T47D (cell line): ENCODE measurements around the gene BAX.
"Not testable (repeated sequence)": the region's sequence is repeated elsewhere in the genome, so short reads cannot be mapped to it uniquely, and the experiment has no call there.

ENCODE experiments used
- DNase-seq, 2 experiments: peaks; one replicate each; pipeline versions ENCODE4 v3.0.0 to v3.0.0-alpha.2; 2011 to 2012; ENCODE audit warnings: low read depth in 1 of 2, low spot score in 1 of 2
- JUND ChIP-seq: IDR thresholded peaks from 2 replicates; pipeline ENCODE4 v1.6.1; 2012; ENCODE audit warnings: low read depth
- in situ Hi-C: cut with HindIII; loops from 2 replicates; pipeline ENCODE4 v1.10.0; 2016; ENCODE audit warnings: low sequenced_read_pairs, low pct_unique_long_range_greater_than_20kb

Gene BAX

GRCh38 chr19:48954595-48955307 is at the start of gene BAX:
Gene BAX, plus strand, starts transcription at chr19:48954875. Its CDS starts 54 bp downstream, at chr19:48954929.
- DNase-seq = peak; percentile 93 to 97
- in situ Hi-C loops = no loop called here
- TF ChIP-seq JUND = no peak

DNA sequence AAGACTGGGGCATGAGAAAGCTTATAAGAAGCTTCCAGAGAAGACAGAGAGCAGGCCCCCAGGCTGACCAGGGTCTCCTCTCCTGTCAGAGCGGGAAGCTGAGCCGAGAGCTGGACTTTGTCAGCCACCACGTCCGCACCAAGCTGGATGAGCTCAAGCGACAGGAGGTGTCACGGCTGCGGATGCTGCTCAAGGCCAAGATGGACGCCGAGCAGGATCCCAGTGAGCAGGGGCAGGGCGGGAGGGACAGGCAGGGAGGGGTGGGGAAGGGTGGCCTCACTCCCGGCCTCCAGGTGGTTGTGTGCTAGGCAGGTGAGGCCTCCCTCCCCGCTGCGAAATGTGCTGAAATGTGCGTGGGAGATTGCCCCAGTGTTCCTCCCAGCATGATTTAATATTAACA is 49.0 kb upstream of the BAX start:
- TF ChIP-seq JUND = no peak
- in situ Hi-C loops = no loop called here

GRCh38 chr19:48906324-48906723 is 48.4 kb upstream of the BAX start:
- in situ Hi-C loops = no loop called here

More for the DNA sequence above, 49.0 kb upstream of the BAX start:
- no peak for DNase-seq

DNA sequence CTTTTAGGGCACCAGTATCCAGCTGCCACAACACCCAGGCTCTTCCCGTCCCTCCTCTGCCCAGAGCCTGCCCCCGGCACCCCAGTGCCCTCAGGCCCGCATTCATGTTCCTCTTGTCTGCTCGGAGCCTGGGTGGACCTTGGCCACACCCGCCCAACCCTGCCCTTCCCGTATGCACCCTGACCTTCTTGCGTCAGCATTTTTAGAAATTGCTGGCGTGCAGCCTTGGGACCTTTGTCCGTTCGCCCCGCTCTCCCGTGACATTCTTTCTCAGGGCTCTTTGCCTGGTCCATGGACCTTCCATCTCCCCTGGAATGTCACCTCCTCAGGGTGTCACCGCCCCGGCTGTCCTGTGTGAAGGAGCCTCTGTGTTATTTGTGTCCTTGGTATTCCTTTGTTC is 47.0 kb upstream of the BAX start:
- no peak for DNase-seq
- in situ Hi-C loops = no loop called here
- no peak for TF ChIP-seq JUND

More at GRCh38 chr19:48906324-48906723, 48.4 kb upstream of the BAX start:
- DNase-seq = no peak
- no peak for TF ChIP-seq JUND

DNA sequence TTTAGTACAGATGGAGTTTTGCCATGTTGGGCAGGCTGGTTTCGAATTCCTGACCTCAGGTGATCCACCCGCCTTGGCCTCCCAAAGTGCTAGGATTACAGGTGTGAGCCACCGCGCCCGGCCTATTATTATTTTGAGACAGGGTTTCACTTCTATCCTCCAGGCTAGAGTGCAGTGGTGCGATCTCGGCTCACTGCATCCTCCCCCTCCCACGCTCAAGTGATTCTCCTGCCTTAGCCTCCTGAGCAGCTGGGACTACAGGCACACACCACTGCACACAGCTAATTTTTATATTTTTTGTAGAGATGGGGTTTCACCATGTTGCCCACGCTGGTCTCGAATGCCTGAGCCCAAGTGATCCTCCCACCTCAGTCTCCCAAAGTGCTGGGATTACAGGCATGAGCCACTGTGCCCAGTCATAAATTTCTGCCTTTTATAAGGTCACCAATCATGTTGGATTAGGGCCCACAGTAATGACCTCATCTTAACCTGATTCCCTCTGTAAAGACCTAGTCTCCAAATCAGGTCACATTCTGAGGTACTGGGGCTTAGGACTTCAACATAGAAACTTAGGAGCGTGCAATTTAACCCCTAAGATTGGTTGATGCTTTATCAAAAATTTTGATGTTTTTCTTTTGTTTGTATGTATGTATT is 45.1 kb upstream of the BAX start:
- in situ Hi-C loops = not testable (repeated sequence)

GRCh38 chr19:48910803-48911202 is 43.9 kb upstream of the BAX start:
- no peak for DNase-seq
- in situ Hi-C loops = no loop called here
- TF ChIP-seq JUND = no peak

More for the DNA sequence above, 45.1 kb upstream of the BAX start:
- not testable (repeated sequence) for DNase-seq

- no peak for TF ChIP-seq JUND
- peak in 1 of 2 experiments; percentile 25 for DNase-seq
- in situ Hi-C loops = no loop called here
These were observed 41.4 kb upstream of the BAX start for GRCh38 chr19:48913114-48913889.

DNA sequence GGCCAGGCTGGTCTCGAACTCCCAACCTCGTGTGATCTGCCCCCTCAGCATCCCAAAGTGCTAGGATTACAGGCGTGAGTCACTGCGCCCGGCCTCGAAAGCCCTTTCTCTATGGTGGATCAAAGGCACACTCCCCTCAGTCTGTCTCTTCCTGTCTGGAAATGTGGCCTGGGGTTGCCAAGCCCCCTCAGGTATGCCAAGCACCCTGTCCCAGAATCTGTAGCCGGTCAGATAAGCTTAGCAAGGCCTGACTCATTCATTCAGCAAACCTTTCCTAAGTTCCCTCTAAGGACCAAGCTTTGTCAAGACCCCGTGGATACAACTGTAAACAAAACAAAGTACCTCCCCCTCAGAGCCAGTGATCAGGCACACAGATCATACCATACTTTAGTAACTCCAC is 40.5 kb upstream of the BAX start:
- DNase-seq = no peak
- in situ Hi-C loops = no loop called here
- TF ChIP-seq JUND = no peak

- no peak for DNase-seq
- in situ Hi-C loops = no loop called here
- TF ChIP-seq JUND = no peak
These were observed 38.9 kb upstream of the BAX start for GRCh38 chr19:48915757-48916156.

GRCh38 chr19:48918071-48918470 is 36.6 kb upstream of the BAX start:
- DNase-seq = no peak
- in situ Hi-C loops = no loop called here
- TF ChIP-seq JUND = no peak

GRCh38 chr19:48918801-48919247 is 35.9 kb upstream of the BAX start:
- in situ Hi-C loops = no loop called here
- no peak for TF ChIP-seq JUND
- DNase-seq = peak in 1 of 2 experiments; percentile 23

GRCh38 chr19:48919271-48919670 is 35.4 kb upstream of the BAX start:
- in situ Hi-C loops, DNase-seq: not testable (repeated sequence)

- in situ Hi-C loops = no loop called here
- DNase-seq = no peak
These were observed 33.7 kb upstream of the BAX start for GRCh38 chr19:48920949-48921348.

More at GRCh38 chr19:48920949-48921348, 33.7 kb upstream of the BAX start:
- TF ChIP-seq JUND = no peak
